OCI-LY3 (cell line): ENCODE measurements around the gene ATP8B3.

Experiments
- H2AFZ ChIP-seq: fragments of 200-600, 300-600 bp; shearing (Covaris generic); 2 replicates; pipeline ENCODE4 v1.6.0; 2014; ENCODE audit warnings: antibody characterized with exemption, low read depth, low read length
- H3K27ac ChIP-seq: fragments of 200-600, 300-600 bp; sonication (generic); 2 replicates; pipeline ENCODE4 v1.5.1; 2014; ENCODE audit warnings: mild to moderate bottlenecking, low read length, moderate library complexity, mixed read lengths
- H3K27me3 ChIP-seq: fragments of 200-600, 300-600 bp; sonication (generic); 2 replicates; pipeline ENCODE4 v1.6.1; 2014; ENCODE audit warnings: low read depth, low read length, mixed read lengths
- H3K36me3 ChIP-seq: fragments of 200-600, 300-600 bp; sonication (generic); replicated peaks from 2 replicates; pipeline ENCODE3; 2014; ENCODE audit warnings: low read depth, low read length, mixed read lengths
- H3K4me1 ChIP-seq: fragments of 300-600, 200-600 bp; sonication (generic); 2 replicates; pipeline ENCODE4 v1.6.1; 2014; ENCODE audit warnings: low read length, mixed read lengths
- H3K4me2 ChIP-seq: fragments of 200-600, 300-600 bp; sonication (generic); 2 replicates; pipeline ENCODE4 v1.6.1; 2014; ENCODE audit warnings: low read length, mixed read lengths
- H3K4me3 ChIP-seq: fragments of 300-600, 200-600 bp; sonication (generic); 2 replicates; pipeline ENCODE4 v1.5.1; 2014; ENCODE audit warnings: antibody characterized with exemption, mild to moderate bottlenecking, low read length, moderate library complexity
- H3K79me2 ChIP-seq: fragments of 300-600, 200-600 bp; shearing (Covaris generic); 2 replicates; pipeline ENCODE4 v1.6.1; 2014; ENCODE audit warnings: mild to moderate bottlenecking, low read length, mixed read lengths
- H3K9ac ChIP-seq: fragments of 300-600, 200-600 bp; shearing (Covaris generic); 2 replicates; pipeline ENCODE4 v1.6.0; 2014; ENCODE audit warnings: mild to moderate bottlenecking, low read length, moderate library complexity
- H3K9me3 ChIP-seq: fragments of 200-600, 300-600 bp; shearing (Covaris generic); 2 replicates; pipeline ENCODE4 v1.6.1; 2014; ENCODE audit warnings: low read length, mixed read lengths; ENCODE audit not compliant: insufficient read depth
- H4K20me1 ChIP-seq: fragments of 200-600, 300-600 bp; sonication (generic); 2 replicates; pipeline ENCODE4 v1.6.1; 2016; ENCODE audit warnings: low read length, mixed read lengths; ENCODE audit not compliant: insufficient read depth
- CTCF ChIP-seq: fragments of 200-600, 300-600 bp; sonication (generic); IDR thresholded peaks from 2 replicates; pipeline ENCODE4 v1.5.1; 2014; ENCODE audit warnings: antibody characterized with exemption, low read length, low read depth
- EZH2phosphoT487 ChIP-seq: fragments of 200-600 bp; shearing (Covaris generic); IDR thresholded peaks from 2 replicates; pipeline ENCODE4 v1.6.1; 2018; ENCODE audit warnings: antibody characterized with exemption, mixed run types, low read depth

The ATP8B3 gene

GRCh38 chr19:1739960-1740629 is 72.0 kb downstream of the ATP8B3 start:
- H3K4me1 ChIP-seq, result no peaks in the 10 kb centered on the region
- H3K4me3 ChIP-seq, result no peak overlapping the region
- no peaks in the 10 kb centered on the region for H3K79me2 ChIP-seq
- no peak overlapping the region for H2AFZ ChIP-seq
- H3K27ac ChIP-seq, result no peak overlapping the region
- TF ChIP-seq CTCF (no peak), EZH2phosphoT487 (no peak)
- no peaks in the 10 kb centered on the region for H3K9me3 ChIP-seq
- H3K27me3 ChIP-seq, result no peaks in the 10 kb centered on the region
- H4K20me1 ChIP-seq, result no peaks in the 10 kb centered on the region
- H3K9ac ChIP-seq, result no peak overlapping the region
- no peaks in the 10 kb centered on the region for H3K36me3 ChIP-seq
- no peak overlapping the region for H3K4me2 ChIP-seq

DNA sequence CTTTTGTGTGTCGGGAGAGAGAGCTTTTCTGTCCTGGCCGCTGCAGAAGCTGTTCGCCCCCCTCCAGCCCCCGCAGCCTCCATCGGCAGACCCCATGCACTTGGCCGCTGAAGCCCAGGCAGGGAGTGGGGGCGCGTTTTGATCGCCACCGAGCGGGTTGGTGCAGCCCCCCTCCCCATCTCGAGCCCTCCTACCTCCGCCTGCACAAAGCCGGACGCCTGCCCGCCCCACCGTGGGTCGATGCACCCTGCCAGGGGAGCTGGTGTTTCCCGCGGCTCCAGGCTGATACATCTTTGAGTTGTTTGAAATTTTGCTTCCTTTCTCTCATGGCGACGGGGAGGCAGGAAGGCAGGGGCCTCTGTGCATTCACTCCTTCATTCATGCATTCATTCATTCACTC is 75.1 kb downstream of the ATP8B3 start:
- no peaks in the 10 kb centered on the region for H3K36me3 ChIP-seq
- no peaks in the 10 kb centered on the region for H3K4me1 ChIP-seq
- no peaks in the 10 kb centered on the region for H3K9me3 ChIP-seq
- no peaks in the 10 kb centered on the region for H3K27me3 ChIP-seq
- no peak overlapping the region for H2AFZ ChIP-seq
- H3K4me2 ChIP-seq, result no peak overlapping the region
- no peaks in the 10 kb centered on the region for H3K79me2 ChIP-seq
- TF ChIP-seq CTCF (no peak), EZH2phosphoT487 (no peak)
- no peaks in the 10 kb centered on the region for H4K20me1 ChIP-seq
- H3K27ac ChIP-seq, result no peak overlapping the region
- H3K4me3 ChIP-seq, result no peak overlapping the region
- H3K9ac ChIP-seq, result no peak overlapping the region

DNA sequence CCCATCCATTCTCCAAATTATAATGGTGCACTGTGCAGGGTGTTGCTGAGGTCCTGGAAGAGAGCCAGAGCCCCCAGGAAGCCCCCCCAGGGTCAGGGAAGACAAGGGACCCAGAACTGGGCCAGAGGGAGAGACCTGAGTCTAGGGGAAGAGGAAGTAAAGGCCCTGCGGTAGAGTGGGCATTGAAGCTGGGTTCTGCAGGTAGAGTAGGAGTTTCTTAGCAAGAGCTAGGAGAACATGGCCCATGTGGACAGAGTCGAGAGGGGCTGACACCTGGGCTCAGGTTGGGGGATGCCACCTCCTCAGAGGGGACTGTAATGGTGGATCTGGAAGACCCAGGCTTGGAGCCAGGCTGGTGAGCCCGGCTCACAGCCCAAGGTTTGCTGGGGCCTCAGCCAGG is 75.8 kb downstream of the ATP8B3 start:
- H3K9me3 ChIP-seq, result no peaks in the 10 kb centered on the region
- TF ChIP-seq EZH2phosphoT487 (no peak), CTCF (no peak)
- no peaks in the 10 kb centered on the region for H4K20me1 ChIP-seq
- H3K4me3 ChIP-seq, result no peak overlapping the region
- H3K36me3 ChIP-seq, result no peaks in the 10 kb centered on the region
- no peaks in the 10 kb centered on the region for H3K4me1 ChIP-seq
- no peak overlapping the region for H3K27ac ChIP-seq
- no peaks in the 10 kb centered on the region for H3K79me2 ChIP-seq
- no peak overlapping the region for H3K9ac ChIP-seq
- H2AFZ ChIP-seq, result no peak overlapping the region
- H3K27me3 ChIP-seq, result no peaks in the 10 kb centered on the region
- H3K4me2 ChIP-seq, result no peak overlapping the region

DNA sequence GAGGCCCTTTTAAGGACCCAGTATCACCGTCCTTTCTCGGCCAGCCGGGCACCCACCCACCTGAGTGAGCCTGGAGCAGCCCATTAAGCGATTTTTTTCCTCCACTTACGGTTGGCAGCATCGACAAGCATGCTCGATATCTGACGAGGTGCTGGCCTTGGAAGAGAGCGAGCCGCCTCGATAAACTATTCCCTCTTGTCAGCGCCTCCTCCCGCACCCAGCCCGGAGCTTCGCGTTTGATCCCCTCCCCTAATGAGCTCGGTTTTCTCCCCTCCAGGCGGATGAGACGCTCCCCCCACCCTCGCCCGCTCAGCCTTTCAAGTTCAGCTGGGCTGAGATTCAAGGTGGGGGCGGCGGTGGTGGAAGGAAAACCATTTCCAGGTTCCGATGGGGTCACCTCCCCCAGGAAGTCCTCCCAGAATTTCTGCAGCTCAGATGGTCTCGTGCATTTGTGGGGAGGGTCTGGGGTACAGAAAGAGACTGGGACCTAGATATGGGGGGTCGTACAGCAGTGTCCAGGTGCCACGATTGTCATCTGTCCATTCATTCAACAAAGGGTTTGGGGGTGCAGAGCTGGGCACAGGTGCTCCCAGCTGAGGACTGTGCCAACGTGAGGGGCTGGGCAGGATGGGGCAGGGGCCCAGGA is 77.6 kb downstream of the ATP8B3 start:
- Histone ChIP-seq H3K27me3 (no peaks in the 10 kb centered on the region), H3K4me1 (no peaks in the 10 kb centered on the region), H3K9ac (no peak overlapping the region), H4K20me1 (no peaks in the 10 kb centered on the region), H3K27ac (no peak overlapping the region), H3K36me3 (no peaks in the 10 kb centered on the region), H3K9me3 (no peaks in the 10 kb centered on the region), H3K79me2 (no peaks in the 10 kb centered on the region), H3K4me3 (no peak overlapping the region), H3K4me2 (no peak overlapping the region), H2AFZ (no peak overlapping the region)
- no peak for TF ChIP-seq EZH2phosphoT487
- TF ChIP-seq CTCF, result no peak
